HG03432 (cell line): Measurements from ENCODE around the gene PDZRN3.

Source experiments
- ATAC-seq: cut with Tn5 transposase; IDR thresholded peaks from one replicate; pipeline ENCODE4 v1.9.1; 2021; ENCODE audit warnings: mild to moderate bottlenecking, moderate library complexity; ENCODE audit not compliant: unreplicated experiment

Gene PDZRN3

DNA sequence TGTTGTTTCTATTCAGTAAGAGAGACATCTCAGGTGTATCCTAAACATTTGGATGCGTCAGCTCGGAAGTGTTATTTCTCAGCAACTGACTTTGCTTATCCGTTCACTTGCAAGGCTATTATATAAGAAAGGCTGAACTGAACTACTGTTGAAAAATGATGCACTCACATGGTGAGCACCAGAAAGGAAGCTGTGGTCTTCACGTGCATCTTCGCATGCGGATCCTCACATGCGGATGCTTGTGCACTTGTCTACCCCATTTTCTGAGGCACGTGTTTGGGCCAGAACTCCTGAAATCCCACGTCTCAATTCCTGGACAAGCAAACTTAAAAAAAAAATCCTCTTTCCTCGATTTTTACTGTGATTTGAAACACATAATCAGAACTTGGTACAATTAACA lies 63.2 kb downstream of the PDZRN3 start:
- ATAC-seq = no peak

DNA sequence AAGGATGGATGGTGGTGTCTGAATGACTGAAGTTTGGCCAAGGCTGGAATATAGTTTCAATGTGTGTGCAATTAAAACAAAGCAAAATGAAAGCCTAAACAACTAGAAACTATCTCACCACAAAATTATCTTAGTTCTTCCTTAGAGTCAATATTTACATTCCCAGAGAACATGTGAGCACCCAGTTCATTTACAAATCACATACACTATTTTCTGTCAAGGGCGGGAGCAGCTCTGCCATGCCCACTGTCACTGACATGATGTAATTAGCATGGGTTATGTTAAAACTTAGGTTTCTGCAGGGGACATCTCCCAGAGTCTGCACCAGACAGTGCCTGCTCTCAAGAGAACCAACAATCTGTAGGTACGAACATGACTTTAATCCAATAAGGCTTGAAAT lies 65.0 kb downstream of the PDZRN3 start:
- ATAC-seq = no peak

DNA sequence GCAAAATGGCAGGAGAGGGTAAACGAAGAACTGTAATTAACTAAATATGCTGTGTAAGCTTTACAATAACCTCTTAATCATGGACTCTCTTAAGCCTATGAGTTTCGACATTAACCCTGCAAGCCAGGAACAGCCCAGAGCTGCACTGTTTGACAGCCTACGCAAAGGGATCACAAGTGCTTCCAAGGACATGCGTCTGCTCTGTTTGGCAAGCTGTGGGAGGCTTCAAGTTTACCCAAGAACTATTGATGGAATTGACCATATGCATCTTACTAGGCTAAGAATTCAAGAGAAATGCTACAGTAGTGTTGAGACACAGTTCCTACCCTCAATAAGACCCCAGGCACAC lies 66.0 kb downstream of the PDZRN3 start:
- no peak for ATAC-seq

DNA sequence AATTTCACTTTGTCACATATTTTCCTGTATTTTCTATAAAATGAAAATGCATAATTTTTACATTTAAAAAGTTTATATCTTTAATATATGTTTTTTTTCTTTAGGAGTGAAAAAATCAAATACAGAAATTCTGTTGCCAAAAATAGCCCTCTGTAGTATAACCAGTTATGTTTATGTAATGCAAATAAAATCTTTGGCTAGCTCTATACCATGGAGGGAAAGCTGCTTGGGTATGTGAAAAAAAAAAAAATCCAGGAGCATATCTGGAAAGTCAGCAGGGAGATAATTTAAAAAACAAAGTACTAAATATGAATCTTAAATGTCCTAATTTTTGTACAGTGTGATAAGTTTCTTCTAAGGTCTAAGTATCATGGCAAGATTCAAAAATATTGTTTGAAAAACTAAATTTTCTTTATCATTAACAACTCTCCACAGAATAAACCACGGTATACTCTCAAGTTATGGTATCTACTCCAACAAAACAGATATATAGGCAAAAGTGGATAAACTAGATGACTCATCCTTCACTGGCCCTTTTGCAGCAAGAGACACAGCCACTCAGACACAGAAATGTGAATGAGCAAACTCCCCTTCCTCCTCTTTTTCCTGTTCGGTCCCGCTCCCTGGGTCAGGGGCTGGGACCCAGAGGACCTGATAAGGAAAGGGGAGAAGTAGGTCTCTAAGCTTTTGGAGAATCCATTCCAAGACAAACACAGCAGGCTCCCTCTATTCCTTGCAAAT lies 66.6 kb downstream of the PDZRN3 start:
- ATAC-seq = no peak

DNA sequence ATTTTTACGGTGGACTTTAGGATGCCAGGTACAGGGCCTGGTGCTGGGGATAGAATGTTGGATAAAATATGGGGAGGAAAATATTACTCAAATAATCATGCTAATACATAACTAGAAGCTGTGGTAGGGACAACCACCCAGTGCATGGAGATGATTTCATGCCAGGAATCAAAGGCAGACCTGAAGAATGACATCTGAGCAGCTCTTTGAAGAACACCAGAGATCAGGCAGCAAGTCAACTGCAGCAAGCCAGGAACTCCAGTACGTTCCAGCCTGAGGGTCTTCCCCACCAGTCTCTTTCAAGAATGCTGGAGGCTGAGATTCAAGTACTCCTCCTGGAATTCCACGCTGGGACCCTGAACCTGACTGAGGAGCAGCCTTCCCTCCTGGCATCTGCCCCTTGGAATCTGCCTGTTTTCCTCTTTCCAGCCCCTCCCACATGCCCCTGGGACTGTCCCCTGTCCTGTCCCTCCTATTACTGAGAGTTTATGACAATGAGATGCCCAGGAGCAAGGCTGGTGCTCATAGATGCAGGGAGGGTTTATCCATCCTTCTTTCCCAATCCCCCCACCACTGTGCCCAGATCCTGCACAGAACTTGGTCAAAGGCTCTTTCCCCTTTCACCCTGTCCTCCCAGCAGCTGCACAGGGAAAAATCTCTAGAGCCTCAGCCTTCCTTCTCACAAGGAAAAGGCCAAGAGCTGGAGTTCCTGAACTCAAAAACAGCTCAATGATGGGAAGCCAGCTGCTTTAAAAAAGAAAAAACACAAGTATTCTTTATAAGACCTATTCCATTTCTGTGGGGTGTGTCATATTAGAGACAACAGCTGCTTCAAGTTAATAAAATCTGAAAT lies 68.0 kb downstream of the PDZRN3 start:
- no peak for ATAC-seq

DNA sequence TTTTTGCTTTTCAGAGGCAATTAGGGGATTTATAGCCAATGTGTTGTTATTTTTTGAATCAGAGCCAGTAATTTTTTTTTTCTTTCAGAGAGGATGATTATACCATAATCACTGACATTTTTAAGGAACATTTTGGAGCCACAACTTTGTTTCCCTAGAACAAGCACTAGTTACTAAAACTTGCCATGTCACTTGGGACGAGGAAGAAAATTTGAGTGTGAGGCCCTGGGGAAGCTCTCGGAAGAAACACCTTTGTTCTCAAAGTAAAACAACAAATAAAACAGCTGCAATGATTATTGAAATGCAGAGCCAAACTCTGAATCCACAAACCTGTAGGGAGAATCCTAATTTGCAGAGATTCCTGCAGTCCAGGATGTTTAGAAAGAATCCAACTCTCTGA lies 69.7 kb downstream of the PDZRN3 start:
- ATAC-seq = no peak

DNA sequence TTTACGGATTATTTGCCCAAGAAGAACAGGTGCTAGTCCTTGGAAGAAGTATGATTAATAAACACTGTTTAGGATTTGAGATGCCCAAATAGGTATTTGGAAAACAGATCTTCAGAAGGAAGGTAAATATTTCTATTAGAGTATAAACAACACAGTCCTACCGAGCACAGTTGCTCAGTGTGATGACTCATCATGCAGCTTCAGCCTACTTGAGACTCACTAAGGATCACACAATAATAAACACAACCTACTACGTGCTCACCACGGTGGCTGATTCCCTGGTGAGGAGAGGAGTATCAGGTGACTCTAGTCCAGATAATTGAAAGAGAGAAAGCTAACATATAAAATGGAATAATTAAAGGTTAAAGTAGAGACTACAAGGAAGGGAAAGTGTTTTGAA lies 72.0 kb downstream of the PDZRN3 start:
- ATAC-seq = no peak

DNA sequence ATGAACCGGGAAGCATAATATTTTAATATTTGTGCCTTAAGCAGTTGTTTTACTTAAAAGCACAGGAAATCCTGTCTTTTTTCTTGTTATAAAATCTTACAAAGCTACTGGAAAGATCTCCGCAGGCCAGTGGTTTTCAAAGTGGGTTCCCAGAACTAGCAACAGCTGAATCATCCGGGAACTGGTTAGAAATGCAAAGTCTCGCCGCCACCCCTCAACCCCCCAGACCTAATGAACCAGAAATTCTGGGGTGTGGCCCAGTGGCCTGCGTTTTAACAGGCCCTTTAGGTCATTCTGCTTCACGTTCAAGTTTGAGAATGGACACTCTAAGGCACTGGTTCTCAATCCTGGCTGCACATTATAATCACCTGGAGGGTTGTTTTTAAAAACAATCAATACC lies 74.7 kb downstream of the PDZRN3 start:
- ATAC-seq = no peak

DNA sequence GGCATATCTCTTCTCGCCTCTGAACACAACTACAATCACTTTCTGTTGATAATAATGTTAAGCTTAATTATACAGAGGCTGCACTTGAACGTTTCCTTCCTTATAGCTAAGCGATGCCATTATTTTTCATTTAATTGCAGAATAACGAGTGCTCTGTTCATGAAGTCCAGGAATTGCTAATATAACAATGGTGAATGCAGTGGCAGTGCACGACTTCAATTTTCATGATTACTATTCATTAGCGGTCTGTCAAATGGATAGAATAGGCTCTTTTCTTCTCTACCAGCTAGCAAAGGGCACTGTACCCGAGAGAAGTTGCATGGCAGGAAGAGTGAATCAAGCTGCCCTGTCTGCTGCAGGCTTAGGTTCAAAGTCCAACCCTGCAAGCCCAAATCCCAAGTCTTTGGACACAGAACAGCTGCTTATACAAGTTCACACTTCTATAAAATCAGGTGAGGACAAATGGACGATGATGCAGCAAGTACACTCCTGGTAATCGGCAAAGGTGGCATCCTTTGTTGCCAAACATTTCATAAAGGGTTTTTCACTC lies 75.6 kb downstream of the PDZRN3 start:
- ATAC-seq = no peak

DNA sequence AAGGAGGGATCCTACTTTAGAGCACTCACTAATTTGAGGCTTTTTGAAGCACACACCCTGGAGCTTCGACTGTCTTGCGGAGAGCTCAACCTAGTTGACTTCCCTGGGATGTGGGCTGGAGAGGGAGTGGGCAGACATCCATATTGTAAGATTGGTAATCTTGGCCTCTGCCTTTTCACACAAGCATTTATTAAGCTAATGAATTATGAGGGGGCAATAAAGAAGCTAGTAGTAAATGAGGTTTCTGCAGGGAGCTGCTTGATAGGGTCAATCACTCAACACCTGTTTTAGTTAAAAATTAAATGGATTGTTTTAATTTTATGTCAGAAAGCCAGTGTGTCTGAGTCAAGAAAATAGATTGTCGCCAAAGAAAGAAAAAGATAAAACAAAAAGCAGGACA lies 76.3 kb downstream of the PDZRN3 start:
- no peak for ATAC-seq

DNA sequence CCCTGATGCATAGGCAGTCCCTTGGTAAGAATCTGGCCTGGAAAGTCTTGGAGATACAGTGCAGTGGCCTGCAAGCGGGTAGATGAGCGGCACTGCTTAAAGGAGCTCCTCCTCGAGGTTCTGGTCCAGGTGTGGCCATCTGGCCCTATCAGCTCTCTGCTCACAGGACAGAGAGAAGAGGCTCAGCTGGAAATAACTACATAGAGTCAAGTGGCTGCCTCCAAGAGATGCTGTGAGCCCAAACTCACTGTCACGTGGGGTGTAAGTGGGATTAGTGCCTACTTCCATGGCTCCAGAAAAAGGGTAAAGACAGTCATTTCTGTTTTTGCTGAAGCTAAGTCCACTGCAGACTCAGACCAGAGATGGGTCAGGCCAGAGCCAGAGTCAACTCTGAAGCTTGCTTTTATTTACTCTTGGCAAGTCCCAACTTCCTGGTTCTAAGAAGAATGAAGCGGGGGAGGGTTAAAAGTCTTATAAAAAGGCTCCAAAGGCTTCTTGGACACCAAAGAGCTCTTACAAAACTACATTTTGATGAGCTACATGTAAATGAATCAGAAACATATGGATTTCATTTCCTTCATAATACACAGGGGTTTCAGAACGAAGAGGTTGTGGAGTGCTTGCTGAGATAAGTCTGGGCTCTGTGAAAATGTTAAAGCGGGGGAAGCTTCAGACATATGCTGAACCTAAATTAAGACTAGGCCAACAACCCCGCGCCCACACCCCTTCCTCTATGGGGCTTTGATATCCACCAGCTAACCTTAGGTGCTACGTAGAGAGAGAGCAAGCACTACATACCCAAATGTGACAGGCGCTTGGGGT lies 77.1 kb downstream of the PDZRN3 start:
- ATAC-seq = no peak

DNA sequence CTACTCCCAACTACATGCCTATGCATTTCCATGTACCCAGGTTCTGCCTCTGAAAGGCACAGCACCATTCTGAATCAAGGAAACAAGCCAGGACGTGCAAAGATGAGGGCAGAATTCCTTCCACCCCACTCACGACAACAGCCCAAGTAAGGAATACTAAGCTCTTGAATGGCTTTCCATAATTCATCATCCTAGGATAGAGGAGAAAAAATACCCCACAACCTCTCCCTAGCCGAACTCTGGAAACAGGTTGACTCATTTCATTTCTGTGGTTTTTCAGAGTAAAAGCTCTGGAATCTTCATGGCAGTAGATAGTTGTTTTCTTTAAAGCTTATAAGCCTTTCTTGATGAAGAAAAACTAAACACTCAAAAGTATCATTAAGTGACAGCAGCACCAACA lies 77.8 kb downstream of the PDZRN3 start:
- ATAC-seq = no peak

DNA sequence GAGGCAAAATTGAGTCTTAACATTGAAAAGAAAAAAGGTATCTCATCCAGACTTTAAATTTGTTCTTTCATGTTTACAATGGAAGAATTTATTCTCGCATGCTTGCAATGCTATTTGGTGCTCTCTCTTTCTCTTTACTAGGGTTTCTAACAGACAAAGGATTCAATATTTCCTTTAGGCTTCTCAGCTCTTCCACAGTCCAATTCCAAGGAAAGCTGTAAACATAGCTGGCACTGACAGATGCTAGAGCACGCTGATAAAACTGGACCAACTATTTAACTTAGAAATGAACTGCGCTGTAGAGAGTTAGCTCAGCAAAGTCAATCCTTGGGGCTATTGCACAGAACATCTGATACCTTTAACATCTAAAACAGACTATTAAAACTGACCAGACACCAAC lies 81.3 kb downstream of the PDZRN3 start:
- no peak for ATAC-seq

DNA sequence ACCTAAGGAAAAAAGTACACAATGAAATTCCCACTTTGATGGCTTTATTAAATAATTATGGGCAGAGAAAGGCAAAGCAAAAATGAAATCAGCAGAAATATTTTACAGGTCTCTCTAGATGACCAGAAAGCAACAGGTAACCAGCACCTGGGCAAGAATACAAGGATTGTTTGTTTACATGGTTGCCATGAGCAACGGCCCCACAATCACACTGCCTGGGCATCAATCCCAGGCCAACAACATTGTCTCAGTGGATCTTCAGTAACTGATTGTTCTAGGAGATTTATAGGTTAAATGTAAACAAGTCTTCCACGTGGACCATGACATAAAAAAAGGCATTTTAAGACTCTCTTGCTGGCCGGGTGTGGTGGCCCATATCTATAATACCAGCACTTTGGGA lies 82.6 kb downstream of the PDZRN3 start:
- ATAC-seq = no peak

DNA sequence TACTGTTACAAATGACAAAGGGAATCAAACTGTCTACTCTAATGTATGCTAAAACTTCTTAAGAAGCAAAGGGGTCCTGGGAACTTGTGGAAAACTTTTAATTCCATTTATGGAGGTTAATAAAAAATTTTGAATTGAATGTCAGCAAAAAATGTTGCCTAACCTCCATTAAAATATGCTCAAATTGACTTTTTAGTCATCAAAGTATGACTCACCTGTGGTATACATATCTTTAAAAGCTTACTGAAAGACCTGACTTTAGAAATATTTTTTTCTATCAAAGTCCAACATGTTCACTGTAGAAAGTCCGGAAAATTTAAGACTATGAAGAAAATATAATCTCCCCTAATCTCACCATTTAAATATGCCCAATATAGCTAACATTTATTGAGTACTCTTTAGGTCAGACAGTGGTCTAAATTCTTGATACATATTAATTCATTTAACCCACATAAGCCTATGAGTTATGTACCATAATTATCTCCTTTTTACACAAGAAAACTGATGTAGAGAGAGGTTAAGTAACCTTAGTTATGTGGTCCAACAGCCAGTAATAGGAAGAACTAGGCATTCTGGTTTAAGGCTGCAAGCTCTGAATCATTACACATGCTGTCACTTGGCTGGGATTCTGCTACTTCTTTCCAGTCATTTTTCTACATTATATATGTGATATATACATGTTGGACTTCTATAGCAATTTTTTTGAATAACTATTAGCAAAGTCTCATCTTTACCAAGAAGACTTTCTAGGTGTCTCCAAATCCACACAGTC lies 83.6 kb downstream of the PDZRN3 start:
- no peak for ATAC-seq

DNA sequence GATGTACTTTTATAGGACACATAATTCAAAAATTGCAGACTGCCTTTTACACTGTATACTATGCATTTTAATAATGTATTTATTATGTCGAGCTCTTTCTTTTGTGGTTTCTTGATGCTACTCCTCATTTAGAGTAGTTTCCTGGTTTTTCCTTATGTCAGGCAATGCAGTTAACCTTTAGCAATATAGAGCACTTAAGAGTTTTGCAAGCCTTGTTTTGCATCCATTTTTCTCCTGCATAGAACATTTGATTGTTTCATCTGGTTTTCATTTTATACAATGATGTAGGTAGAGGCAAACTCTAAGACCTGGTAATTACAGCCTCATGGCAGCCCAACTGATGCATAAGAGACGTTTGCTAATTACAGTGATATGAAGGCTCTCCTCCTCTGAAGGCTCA lies 86.3 kb downstream of the PDZRN3 start:
- no peak for ATAC-seq

DNA sequence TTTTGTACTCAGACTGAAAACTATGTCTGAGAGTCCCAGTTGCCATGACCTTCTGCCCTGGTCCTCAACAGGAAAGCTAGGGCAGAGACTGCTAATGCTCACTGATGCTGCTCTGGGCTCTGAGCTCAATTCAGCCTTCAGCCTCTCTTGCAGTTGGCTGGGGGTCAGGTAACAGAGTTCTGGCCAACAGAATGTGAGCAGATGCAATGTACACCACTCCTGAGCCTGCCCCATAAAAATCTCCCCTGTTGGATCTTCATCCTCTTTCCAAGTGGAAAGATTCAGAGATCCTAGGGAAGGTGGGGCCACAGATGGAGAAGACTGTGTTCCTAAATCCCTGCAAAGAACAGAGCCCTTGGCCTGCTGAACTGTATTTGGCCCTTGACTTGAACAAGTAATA lies 87.8 kb downstream of the PDZRN3 start:
- ATAC-seq = no peak

DNA sequence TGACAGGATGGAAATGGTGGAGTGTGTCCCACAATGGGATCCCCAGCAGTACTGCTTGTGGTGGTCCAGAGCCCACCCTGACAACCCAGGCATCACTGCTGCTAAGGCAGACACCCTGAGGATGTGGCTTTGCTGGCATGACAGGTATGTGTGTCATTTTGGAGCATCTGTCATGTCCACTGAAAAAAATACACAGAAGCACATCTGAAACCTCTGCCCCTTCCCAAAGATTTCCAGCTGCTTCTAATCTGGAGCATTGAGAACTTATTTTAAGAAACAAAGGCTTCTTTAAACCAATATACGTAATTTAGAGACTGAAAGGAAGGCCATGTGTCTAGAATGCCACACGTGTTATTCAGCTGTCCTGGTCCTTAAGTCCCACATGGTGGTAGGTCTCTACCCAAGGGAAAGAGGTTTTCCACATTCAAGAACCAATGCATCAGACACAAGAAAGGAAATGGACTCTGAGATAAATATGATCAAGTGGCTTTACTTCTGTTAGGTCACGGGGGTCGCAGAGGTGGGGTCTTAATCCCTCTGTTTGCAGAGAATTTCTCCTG lies 88.3 kb downstream of the PDZRN3 start:
- no peak for ATAC-seq

DNA sequence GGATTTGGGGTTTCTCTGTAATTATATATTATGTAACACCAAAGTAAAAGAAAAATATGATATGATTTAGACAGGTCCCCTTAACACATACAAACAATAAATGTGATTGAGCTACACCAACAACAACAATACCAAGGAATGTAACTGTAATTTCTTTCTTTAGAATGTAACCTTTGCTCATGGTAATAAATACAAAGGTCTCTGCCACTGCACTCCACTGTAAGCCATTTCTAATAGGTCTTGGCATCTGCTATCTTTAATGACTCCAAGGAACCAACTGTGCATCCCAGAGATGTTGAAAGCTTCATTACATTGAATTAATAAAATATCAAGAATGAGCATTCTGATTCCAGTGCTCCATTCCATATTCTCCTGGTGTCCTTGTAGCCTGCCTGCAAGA lies 88.8 kb downstream of the PDZRN3 start:
- ATAC-seq = no peak

DNA sequence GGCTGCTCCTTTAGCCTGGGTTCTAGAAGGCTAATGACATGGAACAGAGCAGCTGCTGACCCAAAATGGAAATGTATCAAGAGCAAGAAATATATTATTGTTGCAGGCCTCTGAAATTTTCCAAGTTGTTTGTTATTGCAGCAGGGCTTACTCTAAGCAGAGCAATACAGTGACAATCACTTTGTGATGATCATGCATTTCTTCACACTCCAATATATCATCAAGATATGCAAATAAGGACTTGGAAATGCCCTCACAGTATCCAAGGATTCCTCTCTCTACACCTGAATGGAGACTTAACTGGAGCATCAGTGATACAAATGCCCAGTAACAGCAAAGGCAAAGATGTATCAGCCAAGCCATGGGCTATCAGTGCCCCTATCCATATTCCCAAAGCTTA lies 89.6 kb downstream of the PDZRN3 start:
- no peak for ATAC-seq
